GM23248 (cell line): ENCODE results near the gene HM13. TPM values are rescaled to one million over a fixed set of nuclear protein-coding genes. Genes with fewer than 3 reads are reported as not detected.
"Not testable (repeated sequence)": the region's sequence is repeated elsewhere in the genome, so short reads cannot be mapped to it uniquely, and the experiment has no call there.

Source experiments
- DNase-seq: peaks from one replicate; pipeline ENCODE4 v3.0.0-alpha.2; 2015
- H2AFZ ChIP-seq: fragments of 200-600 bp; sonication (generic); 2 replicates; pipeline ENCODE4 v1.6.1; 2016; ENCODE audit warnings: antibody characterized with exemption
- H3F3A ChIP-seq: fragments of 200-600 bp; sonication (generic); 2 replicates; pipeline ENCODE4 v1.6.1; 2016; ENCODE audit warnings: mild to moderate bottlenecking, antibody characterized with exemption, mixed run types; ENCODE audit not compliant: insufficient read depth
- H3K27ac ChIP-seq: fragments of 200-600 bp; sonication (generic); 2 replicates; pipeline ENCODE4 v1.5.1; 2016; ENCODE audit warnings: mild to moderate bottlenecking
- H3K27me3 ChIP-seq: fragments of 200-600 bp; sonication (generic); replicated peaks from 2 replicates; pipeline ENCODE4 v1.6.1; 2016; ENCODE audit warnings: mild to moderate bottlenecking; ENCODE audit not compliant: insufficient read depth
- H3K36me3 ChIP-seq: fragments of 200-600 bp; sonication (generic); 2 replicates; pipeline ENCODE4 v1.6.1; 2016; ENCODE audit warnings: low read depth, mild to moderate bottlenecking
- H3K4me1 ChIP-seq: fragments of 200-600 bp; sonication (generic); 2 replicates; pipeline ENCODE4 v1.6.1; 2016; ENCODE audit warnings: mild to moderate bottlenecking; ENCODE audit not compliant: insufficient read depth
- H3K4me2 ChIP-seq: fragments of 200-600 bp; sonication (generic); one replicate; pipeline ENCODE4 v1.6.1; 2016; ENCODE audit warnings: mild to moderate bottlenecking; ENCODE audit not compliant: unreplicated experiment
- H3K4me3 ChIP-seq: fragments of 200-600 bp; sonication (generic); 2 replicates; pipeline ENCODE4 v1.5.1; 2016; ENCODE audit warnings: mild to moderate bottlenecking
- H3K79me2 ChIP-seq: fragments of 200-600 bp; sonication (generic); 2 replicates; pipeline ENCODE4 v1.6.1; 2016; ENCODE audit warnings: mild to moderate bottlenecking; ENCODE audit not compliant: insufficient read depth
- H3K9ac ChIP-seq: fragments of 200-600 bp; sonication (generic); 2 replicates; pipeline ENCODE4 v1.6.1; 2016; ENCODE audit warnings: mild to moderate bottlenecking
- H3K9me2 ChIP-seq: fragments of 200-600 bp; sonication (generic); 2 replicates; pipeline ENCODE4 v1.6.1; 2016; ENCODE audit warnings: mixed run types, mild to moderate bottlenecking, moderate library complexity; ENCODE audit not compliant: insufficient read depth
- H3K9me3 ChIP-seq: fragments of 200-600 bp; sonication (generic); one replicate; pipeline ENCODE4 v1.6.1; 2017; ENCODE audit warnings: low read depth
- H4K20me1 ChIP-seq: fragments of 200-600 bp; sonication (generic); 2 replicates; pipeline ENCODE4 v1.6.0; 2016; ENCODE audit not compliant: insufficient read depth
- EZH2 ChIP-seq: fragments of 200-600 bp; sonication (generic); IDR thresholded peaks from 2 replicates; pipeline ENCODE4 v1.6.1; 2018; ENCODE audit warnings: antibody characterized with exemption, mild to moderate bottlenecking; ENCODE audit not compliant: insufficient read depth, poor library complexity, severe bottlenecking
- EZH2phosphoT487 ChIP-seq: fragments of 200-600 bp; sonication (generic); IDR thresholded peaks from 2 replicates; pipeline ENCODE4 v1.6.1; 2018; ENCODE audit warnings: antibody characterized with exemption, moderate library complexity, mild to moderate bottlenecking, low read depth; ENCODE audit not compliant: insufficient read depth
- WGBS, 2 experiments: methylation state at CpG; one replicate each; pipeline ENCODE4 v1.1.6; 2015 to 2017; ENCODE audit warnings: low lambda C conversion rate in 2 of 2, low coverage in 1 of 2; ENCODE audit errors: missing lambda C conversion rate in 2 of 2; 5-methylcytosine and 5-hydroxymethylcytosine counted together
- in situ Hi-C: fragments of 300-500 bp; cut with MboI; formaldehyde crosslinking; loops from 2 replicates; pipeline ENCODE4 v1.15.0; 2020
- polyA plus RNA-seq: library from polyadenylated mRNA; unstranded; fragments of >200 nt; fragmentation: Nextera tagmentation; extraction: Ambion mirVana; gene quantifications from 2 replicates; pipeline ENCODE4 v1.2.1, GENCODE V29; 2016
- total RNA-seq: library from RNA; depleted of rRNA; stranded (reverse); fragments of >200 nt; shearing (Covaris generic); gene quantifications from 2 replicates; pipeline ENCODE4 v1.2.3, GENCODE V29; 2014

Gene HM13
- total and polyA plus RNA-seq, 2 experiments from 2014 or later, result 117 to 424 TPM

GRCh38 chr20:31595654-31596411, 81.6 kb downstream of the HM13 start:
- Histone ChIP-seq H3K79me2 (peaks cover 29% of the 10 kb centered on the region), H3K27me3 (no peaks in the 10 kb centered on the region), H3K36me3 (no peaks in the 10 kb centered on the region), H3K9me3 (no peaks in the 10 kb centered on the region), H3K9me2 (no peaks in the 10 kb centered on the region), H3K4me2 (peak overlapping the region; percentile 34), H3F3A (peaks cover 48% of the 10 kb centered on the region), H3K9ac (peak overlapping the region; percentile 83), H3K27ac (peak overlapping the region; percentile 96), H4K20me1 (no peaks in the 10 kb centered on the region), H3K4me1 (peaks cover 34% of the 10 kb centered on the region), H3K4me3 (0 out of 2 replicates have a peak overlapping the region, but pooled peaks have one; percentile 1), H2AFZ (no peak overlapping the region)
- 0 to 1% methylated on average over 8 to 15 of the region's 15 CpGs for WGBS, 2 experiments
- peak; percentile 99 for DNase-seq
- TF ChIP-seq EZH2phosphoT487, result no peak
- no peak for TF ChIP-seq EZH2
- in situ Hi-C loops, result no loop called here

GRCh38 chr20:31596412-31596715, 82.1 kb downstream of the HM13 start:
- H2AFZ ChIP-seq, result not testable (repeated sequence)
- peaks cover 34% of the 10 kb centered on the region for H3K4me1 ChIP-seq
- WGBS, 2 experiments, result 5 to 17% methylated on average over 3 to 4 of the region's 4 CpGs

GRCh38 chr20:31596831-31597480, 82.7 kb downstream of the HM13 start:
- Histone ChIP-seq H3K27me3 (no peaks in the 10 kb centered on the region), H3K79me2 (peaks cover 29% of the 10 kb centered on the region), H3K36me3 (no peaks in the 10 kb centered on the region), H3K4me3 (no peak overlapping the region), H3K27ac (peak overlapping the region; percentile 96), H3K4me1 (peaks cover 35% of the 10 kb centered on the region), H3K9me3 (no peaks in the 10 kb centered on the region), H4K20me1 (no peaks in the 10 kb centered on the region), H3F3A (peaks cover 49% of the 10 kb centered on the region), H3K9ac (peak overlapping the region; percentile 83), H3K9me2 (no peaks in the 10 kb centered on the region), H3K4me2 (peak overlapping the region; percentile 10), H2AFZ (no peak overlapping the region)
- in situ Hi-C loops, result no loop called here
- DNase-seq, result no peak
- WGBS, 2 experiments, result 47 to 53% methylated on average over 4 of the region's 4 CpGs
- TF ChIP-seq EZH2phosphoT487 (no peak), EZH2 (no peak)

More at GRCh38 chr20:31596412-31596715, 82.1 kb downstream of the HM13 start:
- H3K9me3 ChIP-seq, DNase-seq, H4K20me1 ChIP-seq, H3K36me3 ChIP-seq, H3K27me3 ChIP-seq, in situ Hi-C loops, H3K9me2 ChIP-seq, H3K4me3 ChIP-seq: not testable (repeated sequence)
- Histone ChIP-seq H3K27ac (peak overlapping the region; percentile 96), H3F3A (peaks cover 43% of the 10 kb centered on the region), H3K79me2 (peaks cover 29% of the 10 kb centered on the region), H3K4me2 (peak overlapping the region; percentile 10), H3K9ac (peak overlapping the region; percentile 83)

GRCh38 chr20:31597481-31597855, 83.2 kb downstream of the HM13 start:
- no peak for DNase-seq
- H3K9me3 ChIP-seq, result no peaks in the 10 kb centered on the region
- no peaks in the 10 kb centered on the region for H3K36me3 ChIP-seq
- H3K27ac ChIP-seq, result peak overlapping the region; percentile 96
- 92% methylated on average over 2 of the region's 2 CpGs for WGBS, 2 experiments
- in situ Hi-C loops, result no loop called here
- no peaks in the 10 kb centered on the region for H3K9me2 ChIP-seq
- H3K9ac ChIP-seq, result peak overlapping the region; percentile 83; the same call in 1 of the 2 replicates
- peaks cover 29% of the 10 kb centered on the region for H3K79me2 ChIP-seq
- no peaks in the 10 kb centered on the region for H3K27me3 ChIP-seq
- no peak overlapping the region for H3K4me2 ChIP-seq
- peaks cover 54% of the 10 kb centered on the region for H3F3A ChIP-seq
- H2AFZ ChIP-seq, result no peak overlapping the region
- no peak for TF ChIP-seq EZH2
- TF ChIP-seq EZH2phosphoT487, result no peak
- no peak overlapping the region for H3K4me3 ChIP-seq
- H4K20me1 ChIP-seq, result no peaks in the 10 kb centered on the region
- H3K4me1 ChIP-seq, result peaks cover 40% of the 10 kb centered on the region
